Activated T-helper 9 cell treated with anti-CD3 and anti-CD28 coated beads, Interleukin-2, amount 50 U/mL, for 16 hours (primary cell): ENCODE data around the gene PUS3.
"Not testable (repeated sequence)": the region's sequence is repeated elsewhere in the genome, so short reads cannot be mapped to it uniquely, and the experiment has no call there.

Experiments used
- DNase-seq: peaks from one replicate; pipeline ENCODE4 v3.0.0-alpha.2; 2020; ENCODE audit warnings: low read depth

The PUS3 gene

GRCh38 chr11:125921042-125921441, 18.0 kb upstream of the PUS3 start:
- DNase-seq, result no peak

- DNase-seq, result no peak
Measured at GRCh38 chr11:125918140-125918840, 15.3 kb upstream of the PUS3 start.

GRCh38 chr11:125916683-125917347, 13.8 kb upstream of the PUS3 start:
- no peak for DNase-seq

- DNase-seq, result not testable (repeated sequence)
Measured at GRCh38 chr11:125914601-125915000, 11.6 kb upstream of the PUS3 start.

- DNase-seq, result no peak
Measured at GRCh38 chr11:125910226-125910849, 7.3 kb upstream of the PUS3 start.

GRCh38 chr11:125904678-125905077, 1.7 kb upstream of the PUS3 start:
- DNase-seq, result no peak

- DNase-seq, result no peak
Measured at GRCh38 chr11:125903711-125904659, 979 bp upstream of the PUS3 start, which contains the start of gene DDX25. Gene DDX25 (plus strand): TSS chr11:125904508. CDS start chr11:125904518, 10 bp downstream.

GRCh38 chr11:125902277-125902926, 604 bp downstream of the PUS3 start:
- no peak for DNase-seq

GRCh38 chr11:125901872-125902271, 1.1 kb downstream of the PUS3 start:
- no peak for DNase-seq

GRCh38 chr11:125892994-125893393, 10.0 kb downstream of the PUS3 start:
- no peak for DNase-seq

- DNase-seq, result no peak
Measured at GRCh38 chr11:125892071-125892470, 10.9 kb downstream of the PUS3 start.

GRCh38 chr11:125890447-125891100, 12.4 kb downstream of the PUS3 start:
- no peak for DNase-seq

- DNase-seq, result peak; percentile 95
Measured at GRCh38 chr11:125887373-125888324, 15.4 kb downstream of the PUS3 start, which contains the start of gene HYLS1. Gene HYLS1 (plus strand): TSS chr11:125887668. CDS start chr11:125899369, 11,701 bp downstream.

GRCh38 chr11:125886997-125887372, 16.0 kb downstream of the PUS3 start:
- no peak for DNase-seq

- no peak for DNase-seq
Measured at GRCh38 chr11:125883375-125883774, 19.6 kb downstream of the PUS3 start.

GRCh38 chr11:125881291-125881690, 21.7 kb downstream of the PUS3 start:
- no peak for DNase-seq

- DNase-seq, result no peak
Measured at GRCh38 chr11:125874556-125875124, 28.4 kb downstream of the PUS3 start.

- DNase-seq, result no peak
Measured at GRCh38 chr11:125873881-125874555, 29.0 kb downstream of the PUS3 start.

- DNase-seq, result no peak
Measured at GRCh38 chr11:125872138-125872491, 30.9 kb downstream of the PUS3 start.
